GM12801 (cell line): Measurements from ENCODE around the gene AZU1.

Experiments
- TF ChIP-seq, protein P1 (sequence below): IDR thresholded peaks from one replicate; pipeline ENCODE4 v1.5.1; 2011; ENCODE audit warnings: control low read depth; ENCODE audit not compliant: insufficient read length; ENCODE audit errors: extremely low read depth

Gene AZU1

DNA sequence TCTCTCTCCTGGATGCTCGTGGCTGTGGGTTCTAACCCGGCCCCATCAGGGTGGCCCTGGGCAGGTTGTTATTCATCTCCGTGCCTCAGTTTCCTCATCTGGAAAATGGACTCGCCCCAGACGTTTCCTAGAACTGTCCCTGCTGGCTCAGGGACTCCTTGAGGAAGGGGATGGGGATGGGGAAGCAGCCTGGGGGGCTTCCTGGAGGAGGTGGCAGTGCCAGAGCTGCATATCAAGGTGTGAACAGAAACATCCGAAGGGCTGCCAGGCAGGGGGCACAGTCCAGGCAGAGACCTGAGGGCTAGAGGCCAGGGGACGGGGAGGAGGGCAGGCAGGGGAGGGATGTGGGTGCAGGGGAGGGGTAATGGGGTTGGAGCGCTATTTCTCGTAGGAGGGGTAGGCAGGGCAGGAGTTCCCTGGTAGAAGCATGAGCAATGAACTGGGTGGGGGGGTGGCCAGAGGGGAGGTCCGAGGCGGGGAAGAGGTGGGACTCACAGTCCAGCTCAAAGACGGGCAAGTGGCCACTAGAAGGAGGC is 20.8 kb downstream of the AZU1 start:
- TF ChIP-seq, protein P1, sequence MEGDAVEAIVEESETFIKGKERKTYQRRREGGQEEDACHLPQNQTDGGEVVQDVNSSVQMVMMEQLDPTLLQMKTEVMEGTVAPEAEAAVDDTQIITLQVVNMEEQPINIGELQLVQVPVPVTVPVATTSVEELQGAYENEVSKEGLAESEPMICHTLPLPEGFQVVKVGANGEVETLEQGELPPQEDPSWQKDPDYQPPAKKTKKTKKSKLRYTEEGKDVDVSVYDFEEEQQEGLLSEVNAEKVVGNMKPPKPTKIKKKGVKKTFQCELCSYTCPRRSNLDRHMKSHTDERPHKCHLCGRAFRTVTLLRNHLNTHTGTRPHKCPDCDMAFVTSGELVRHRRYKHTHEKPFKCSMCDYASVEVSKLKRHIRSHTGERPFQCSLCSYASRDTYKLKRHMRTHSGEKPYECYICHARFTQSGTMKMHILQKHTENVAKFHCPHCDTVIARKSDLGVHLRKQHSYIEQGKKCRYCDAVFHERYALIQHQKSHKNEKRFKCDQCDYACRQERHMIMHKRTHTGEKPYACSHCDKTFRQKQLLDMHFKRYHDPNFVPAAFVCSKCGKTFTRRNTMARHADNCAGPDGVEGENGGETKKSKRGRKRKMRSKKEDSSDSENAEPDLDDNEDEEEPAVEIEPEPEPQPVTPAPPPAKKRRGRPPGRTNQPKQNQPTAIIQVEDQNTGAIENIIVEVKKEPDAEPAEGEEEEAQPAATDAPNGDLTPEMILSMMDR, result no peak

DNA sequence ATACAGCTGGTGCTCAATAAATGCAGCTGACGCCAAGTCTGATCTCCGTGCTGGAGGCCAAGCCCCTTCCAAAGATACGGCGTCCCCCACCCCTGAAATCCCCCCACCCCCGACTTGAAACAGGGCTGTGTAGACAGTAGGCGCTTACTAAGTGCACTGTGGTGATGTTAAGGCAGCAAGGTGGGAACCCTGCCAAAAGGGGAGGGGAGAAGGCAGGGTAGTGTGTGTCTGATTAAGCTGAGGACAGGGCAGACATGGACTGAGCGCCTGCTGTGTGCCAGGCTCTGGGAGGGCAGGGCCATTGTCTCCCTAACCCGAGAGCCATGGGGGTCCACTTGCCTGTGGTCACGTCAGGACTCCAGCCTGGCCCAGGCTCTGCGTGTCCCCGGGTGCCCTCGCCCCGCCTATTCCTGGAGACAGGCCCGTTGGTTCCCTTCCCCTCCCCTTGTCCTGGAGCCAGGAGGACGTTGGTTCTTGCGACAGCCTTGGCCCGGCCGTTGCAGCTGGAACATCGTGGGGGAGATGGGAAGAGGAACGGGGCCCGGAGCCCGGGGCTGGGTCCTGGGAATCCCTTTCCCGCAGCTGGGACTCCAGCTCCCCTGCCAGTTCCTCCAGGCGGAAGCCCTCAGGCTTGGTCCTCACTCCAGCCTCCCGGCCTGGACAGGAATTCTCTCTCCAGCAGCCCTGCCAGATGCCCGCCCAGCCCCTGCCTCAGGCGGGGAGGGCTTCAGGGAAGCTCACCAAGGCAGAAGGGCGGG is 22.8 kb downstream of the AZU1 start:
- TF ChIP-seq, protein P1, result no peak

DNA sequence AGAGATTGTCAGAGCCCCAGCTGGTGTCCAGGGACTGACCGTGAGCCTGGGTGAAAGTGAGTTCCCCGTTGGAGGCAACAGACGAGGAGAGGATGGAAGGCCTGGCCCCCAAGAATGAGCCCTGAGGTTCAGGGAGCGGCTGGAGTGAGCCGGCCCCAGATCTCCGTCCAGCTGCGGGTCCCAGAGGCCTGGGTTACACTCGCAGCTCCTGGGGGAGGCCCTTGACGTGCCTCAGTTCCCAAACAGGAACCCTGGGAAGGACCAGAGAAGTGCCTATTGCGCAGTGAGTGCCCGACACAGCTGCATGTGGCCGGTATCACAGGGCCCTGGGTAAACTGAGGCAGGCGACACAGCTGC is 23.3 kb downstream of the AZU1 start:
- TF ChIP-seq, protein P1, result no peak

DNA sequence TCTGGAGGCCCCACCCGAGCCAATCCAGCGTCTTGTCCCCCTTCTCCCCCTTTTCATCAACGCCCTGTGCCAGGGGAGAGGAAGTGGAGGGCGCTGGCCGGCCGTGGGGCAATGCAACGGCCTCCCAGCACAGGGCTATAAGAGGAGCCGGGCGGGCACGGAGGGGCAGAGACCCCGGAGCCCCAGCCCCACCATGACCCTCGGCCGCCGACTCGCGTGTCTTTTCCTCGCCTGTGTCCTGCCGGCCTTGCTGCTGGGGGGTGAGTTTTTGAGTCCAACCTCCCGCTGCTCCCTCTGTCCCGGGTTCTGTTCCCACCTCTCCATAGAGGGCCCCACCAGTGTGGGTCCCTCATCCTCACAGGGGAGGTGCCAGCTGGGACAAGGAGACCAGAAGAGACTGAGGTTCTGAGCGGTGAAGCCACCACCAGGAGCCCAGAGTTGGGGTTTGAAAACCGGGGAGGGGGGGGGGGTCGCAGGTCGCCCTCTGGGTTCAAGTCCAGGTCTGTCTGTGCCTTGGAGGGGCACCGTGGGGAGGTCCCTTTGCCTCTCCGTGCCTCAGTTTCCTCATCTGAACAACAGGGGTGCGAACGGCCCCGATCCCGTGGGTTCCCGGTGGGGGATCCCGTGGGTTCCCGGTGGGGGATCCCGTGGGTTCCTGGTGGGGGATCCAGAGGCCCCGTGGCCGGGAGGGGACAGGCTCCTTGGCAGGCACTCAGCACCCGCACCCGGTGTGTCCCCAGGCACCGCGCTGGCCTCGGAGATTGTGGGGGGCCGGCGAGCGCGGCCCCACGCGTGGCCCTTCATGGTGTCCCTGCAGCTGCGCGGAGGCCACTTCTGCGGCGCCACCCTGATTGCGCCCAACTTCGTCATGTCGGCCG is 24.7 kb downstream of the AZU1 start, which contains the start of gene ELANE:
ELANE (plus strand) TSS at position 168 of the 878 bp plus-strand sequence; CDS start at position 194, 26 bp downstream.
- TF ChIP-seq, protein P1, result no peak

DNA sequence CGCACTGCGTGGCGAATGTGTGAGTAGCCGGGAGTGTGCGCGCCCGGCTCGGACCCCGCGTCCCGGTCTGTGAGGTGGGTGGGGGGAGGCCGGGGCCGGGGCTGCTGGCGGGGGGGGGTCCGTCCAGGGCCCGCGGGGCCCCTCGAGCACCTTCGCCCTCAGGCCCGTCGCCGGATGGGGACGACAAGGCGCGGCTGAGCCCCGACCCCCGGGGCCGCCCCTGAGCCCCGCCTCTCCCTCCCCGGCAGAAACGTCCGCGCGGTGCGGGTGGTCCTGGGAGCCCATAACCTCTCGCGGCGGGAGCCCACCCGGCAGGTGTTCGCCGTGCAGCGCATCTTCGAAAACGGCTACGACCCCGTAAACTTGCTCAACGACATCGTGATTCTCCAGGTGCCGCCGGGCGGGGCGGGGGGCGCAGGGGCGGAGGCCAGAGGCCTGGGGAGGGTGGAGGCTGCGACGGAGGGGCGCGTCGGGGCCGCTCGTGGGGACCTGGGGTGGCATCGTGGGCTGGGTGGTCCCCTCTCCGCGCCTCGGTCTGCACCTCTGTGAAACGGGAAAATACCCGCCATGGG is 25.5 kb downstream of the AZU1 start:
- TF ChIP-seq, protein P1, result no peak

DNA sequence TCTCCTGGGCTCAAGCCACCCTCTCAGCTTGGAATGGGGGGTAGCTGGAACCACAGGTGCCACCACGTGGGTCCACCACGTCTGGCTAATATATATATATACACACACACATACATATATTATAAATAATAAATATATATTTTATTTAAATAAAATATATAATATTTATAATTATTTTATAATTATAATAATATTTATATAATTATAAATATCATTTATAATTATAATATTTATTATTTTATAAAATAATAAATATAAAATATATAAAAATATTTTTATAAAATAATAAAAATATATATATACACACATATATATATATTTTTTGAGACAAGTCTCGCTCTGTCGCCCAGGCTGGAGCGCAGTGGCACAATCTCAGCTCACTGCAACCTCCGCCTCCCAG is 26.9 kb downstream of the AZU1 start:
- TF ChIP-seq, protein P1, result no peak

DNA sequence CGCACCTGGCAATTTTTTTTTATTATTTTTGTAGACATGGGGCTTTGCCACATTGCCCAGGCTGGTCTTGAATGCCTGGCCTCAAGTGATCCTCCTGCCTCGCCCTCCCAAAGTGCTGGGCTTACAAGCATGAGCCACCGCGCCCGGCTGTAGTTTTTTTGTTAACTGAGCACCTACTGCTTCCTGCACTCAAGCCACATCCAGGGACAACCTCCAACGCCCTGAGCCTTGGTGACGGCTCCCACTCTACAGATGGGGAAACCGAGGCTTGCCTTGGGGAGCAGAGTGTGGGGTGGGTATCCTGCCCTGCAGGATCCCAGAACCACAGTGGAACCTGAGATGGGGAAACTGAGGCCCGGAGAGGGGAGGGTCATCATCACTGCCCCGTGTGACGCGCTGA is 27.5 kb downstream of the AZU1 start:
- TF ChIP-seq, protein P1, result no peak
